Stimulated activated CD4-positive, alpha-beta T cell treated with anti-CD3 and anti-CD28 coated beads, Interleukin-1b, Interleukin-23, amount 100 ng/mL, for 24 hours (primary cell): Measurements from ENCODE around the gene KISS1R.
"Not testable (repeated sequence)": the region's sequence is repeated elsewhere in the genome, so short reads cannot be mapped to it uniquely, and the experiment has no call there.

Experiments used
- DNase-seq, 4 experiments: peaks; one replicate each; pipeline ENCODE4 v3.0.0-alpha.2; 2020; ENCODE audit warnings: low read depth in 4 of 4, low spot score in 1 of 4

Gene KISS1R

GRCh38 chr19:952049-952679 is 35.0 kb downstream of the KISS1R start:
- DNase-seq = no peak

GRCh38 chr19:952680-953444 is 35.7 kb downstream of the KISS1R start:
- no peak for DNase-seq

GRCh38 chr19:953445-954271 is 36.5 kb downstream of the KISS1R start:
- no peak for DNase-seq

- DNase-seq = no peak
Measured at GRCh38 chr19:954272-954671, 37.1 kb downstream of the KISS1R start.

DNA sequence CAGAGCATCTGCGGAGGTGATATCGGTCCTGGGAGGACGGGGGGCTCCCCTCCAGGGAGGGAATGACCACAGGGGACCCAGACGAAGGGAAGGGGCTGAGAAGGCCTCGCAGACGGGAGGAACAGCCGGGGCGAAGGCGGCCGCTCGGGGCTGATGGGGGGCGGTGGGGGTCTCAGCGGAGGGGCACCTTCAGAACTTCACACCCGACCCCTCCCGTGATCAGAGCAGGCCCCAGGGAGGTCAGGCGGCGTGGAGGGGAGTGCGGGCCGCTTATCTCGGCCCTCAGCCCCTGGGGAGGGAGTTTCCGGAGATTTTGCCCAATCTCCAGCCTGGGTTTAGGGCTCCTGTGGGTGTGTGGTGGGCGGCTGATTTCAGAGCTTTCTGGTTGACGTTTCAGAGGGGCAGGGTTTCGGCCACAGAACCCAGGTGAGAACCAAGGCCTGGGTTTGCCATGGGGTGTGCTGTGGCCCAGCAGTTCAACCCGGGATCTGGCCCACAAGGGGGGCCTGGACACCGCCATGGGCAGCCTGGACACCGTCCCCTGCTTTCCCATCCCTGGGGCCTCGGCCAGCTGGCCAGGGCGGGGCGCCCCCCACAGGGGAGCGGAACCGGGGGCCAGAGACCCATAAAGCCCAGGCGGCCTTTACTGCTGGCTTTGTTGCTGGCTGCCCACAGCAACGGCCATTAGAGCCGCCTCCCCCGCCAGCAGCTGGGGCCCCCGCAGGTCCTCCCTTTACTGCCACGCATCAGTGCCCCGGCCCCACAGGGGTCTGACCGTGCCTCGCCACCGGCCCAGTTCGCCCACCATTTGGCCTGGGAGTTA is 37.8 kb downstream of the KISS1R start:
- no peak for DNase-seq

DNA sequence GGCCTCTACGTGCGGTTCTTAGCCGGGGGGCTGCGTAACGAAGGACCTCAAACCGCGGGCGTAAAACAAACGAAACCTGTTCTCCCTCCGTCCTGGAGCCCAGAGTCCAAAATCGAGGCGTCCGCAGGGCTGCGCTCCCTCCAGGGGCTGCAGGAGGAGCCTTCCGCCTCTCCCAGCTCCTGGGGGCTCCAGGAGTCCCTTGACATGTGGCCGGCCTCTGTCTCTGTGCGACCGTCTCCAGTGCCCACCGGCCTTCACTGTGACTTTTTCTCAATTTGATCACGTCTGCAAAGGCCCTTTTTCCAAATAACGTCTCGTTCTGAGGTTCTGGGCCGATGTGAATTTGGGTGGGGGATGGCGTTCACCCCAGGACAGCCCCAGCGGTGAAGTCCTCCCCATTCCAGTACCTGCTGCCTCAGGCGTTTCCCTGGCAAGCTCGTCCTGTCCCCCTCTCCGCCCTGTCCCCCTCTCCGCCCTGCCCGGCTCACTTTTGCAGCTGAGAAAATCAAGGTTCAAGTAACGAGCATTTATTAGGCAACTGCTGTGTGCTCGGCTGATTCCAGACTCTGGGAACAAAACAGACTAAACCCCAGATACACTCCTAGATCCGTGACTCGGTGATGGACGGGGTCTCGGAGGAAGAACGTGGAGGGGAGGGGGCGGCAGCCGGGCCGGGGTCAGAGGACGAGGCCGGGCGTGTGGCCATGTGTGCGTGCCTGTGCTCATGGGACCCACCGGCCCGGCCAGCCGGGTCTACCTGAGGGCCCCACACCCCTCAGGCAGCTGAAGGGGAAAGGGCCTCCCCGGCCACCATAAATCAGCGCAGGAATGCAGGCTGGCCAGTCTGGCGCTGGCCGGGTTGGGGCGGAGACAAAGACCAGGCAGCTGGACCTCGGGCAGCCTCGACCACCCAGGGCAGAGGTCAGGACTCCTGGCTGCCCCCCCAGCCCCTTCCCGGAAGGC is 39.0 kb downstream of the KISS1R start:
- no peak for DNase-seq

DNA sequence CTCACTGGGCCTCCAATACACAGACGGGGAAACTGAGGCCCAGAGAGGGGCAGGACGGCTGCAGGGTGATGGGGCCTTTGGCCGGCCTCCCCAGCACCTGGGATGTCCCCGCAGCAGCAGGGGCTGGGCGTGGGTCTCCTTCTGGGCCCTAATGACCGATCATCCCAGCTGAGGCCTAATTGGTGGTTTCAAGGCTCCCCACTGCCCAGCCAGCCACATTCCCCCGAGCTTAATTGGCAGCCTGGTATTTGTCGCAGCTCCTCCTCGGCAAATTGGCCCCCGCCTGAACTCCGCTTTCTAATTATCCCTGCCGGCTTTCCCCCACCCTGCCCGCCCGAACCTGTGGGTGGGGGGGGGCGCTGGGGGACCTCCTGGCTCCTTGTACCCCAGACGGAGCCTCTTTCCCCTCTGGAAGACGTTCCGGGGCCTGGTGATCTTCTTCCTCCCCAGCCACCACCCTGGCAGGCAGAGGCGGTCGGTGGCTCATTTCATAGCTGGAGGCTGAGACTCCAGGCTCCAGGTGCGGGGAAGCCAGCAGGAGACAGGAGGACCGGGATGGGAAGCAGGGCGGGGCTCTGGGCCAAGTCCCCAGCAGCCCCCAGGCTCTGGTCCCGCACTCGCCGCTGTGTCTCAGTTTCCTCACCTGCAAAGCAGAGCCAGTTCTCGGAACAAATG is 39.8 kb downstream of the KISS1R start:
- no peak for DNase-seq

DNA sequence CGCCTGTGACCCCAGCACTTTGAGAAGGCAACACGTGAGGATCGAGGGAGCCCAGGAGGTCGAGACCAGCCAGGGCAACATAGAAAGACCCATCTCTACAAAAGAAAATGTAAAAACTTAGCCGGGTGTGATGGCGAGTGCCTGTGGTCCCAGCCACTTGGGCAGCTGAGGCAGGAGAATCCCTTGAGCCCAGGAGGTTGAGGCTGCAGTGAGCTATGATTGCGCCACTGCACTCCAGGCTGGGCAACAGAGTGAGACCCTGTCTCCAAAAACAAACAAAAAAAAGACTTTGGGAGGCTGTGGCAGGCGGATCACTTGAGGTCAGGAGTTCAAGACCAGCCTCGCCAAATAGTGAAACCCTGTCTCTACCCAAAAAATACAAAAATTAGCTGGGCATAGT is 40.4 kb downstream of the KISS1R start:
- DNase-seq = not testable (repeated sequence)

- DNase-seq = peak in 2 of 4 experiments; percentile 35 to 36
Measured at GRCh38 chr19:958967-959855, 42.1 kb downstream of the KISS1R start.

DNA sequence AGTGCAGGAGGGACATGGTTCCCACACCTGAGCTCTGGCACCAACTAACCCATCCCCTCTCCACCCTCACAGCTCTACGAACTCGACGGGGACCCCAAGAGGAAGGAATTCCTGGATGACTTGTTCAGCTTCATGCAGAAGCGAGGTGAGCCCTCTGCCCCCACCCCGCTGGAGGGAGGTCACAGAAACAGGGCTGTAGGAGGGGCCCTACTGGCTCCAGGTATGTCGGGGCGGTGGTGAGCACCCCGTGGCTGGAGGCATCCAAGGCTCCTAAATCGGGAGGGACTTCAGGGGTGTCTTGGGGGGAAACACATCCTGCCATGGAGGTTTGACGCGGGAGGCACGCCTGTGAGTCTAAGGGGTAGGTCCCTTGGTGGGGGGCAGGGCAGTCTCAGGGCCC is 42.9 kb downstream of the KISS1R start:
- no peak for DNase-seq

- DNase-seq = no peak
Measured at GRCh38 chr19:960601-960938, 43.4 kb downstream of the KISS1R start.

- DNase-seq = no peak
Measured at GRCh38 chr19:961866-962620, 44.9 kb downstream of the KISS1R start.

DNA sequence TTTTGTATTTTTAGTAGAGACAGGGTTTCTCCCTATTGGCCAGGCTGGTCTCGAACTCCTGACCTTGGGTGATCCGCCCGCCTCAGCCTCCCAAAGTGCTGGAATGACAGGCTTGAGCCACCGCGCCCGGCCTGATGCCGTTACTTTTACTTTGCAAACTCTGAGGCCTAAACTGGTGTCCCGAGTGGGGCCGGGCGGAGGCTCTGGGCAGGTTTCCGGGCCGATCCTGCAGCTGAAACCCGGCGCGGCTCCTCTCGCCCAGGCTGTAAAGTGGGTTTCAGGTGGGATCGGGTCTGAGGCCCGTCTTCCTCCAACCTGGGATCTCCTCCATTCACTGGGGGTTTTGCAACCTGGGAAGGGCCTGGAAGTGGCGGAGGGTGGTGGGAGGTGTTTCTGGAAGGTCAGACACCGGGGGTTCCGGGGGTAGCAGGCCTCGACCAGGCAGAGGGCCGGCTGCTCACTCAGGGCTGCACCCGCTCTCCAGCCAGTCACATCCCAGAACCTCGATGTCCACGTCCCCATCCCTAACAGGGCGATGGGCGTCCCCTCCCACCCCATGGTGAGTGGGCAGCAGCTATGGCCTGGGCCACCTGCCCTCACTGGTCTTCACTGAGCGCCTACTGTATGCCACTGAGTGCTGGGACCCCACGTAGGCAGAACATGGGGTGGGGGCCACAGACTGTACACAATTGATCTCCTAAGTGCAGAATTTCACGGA is 45.7 kb downstream of the KISS1R start:
- no peak for DNase-seq

DNA sequence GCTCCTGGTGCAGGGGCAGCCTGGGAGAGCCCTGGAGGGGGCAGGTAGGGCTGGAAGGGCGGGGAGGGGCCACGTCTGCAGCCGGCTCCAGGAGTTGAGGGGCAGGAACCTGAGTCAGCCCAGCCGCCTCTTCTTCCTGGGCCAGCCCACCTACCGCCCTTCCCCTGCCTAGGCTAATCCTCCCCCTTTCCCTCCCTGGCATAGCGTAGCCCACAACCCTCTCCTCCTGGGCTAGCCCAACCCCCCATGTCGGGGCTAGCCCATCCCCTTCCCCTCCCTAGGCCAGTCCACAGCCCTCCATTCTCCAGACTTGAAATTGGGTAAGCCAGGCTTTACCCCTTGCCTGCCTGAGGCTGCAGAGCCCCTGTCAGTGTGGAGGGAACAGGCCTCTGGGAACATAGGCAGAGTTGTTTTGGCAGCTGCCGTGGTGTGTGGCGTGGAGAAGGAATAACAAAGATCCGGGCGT is 46.4 kb downstream of the KISS1R start:
- DNase-seq = no peak

GRCh38 chr19:964116-964520 is 47.0 kb downstream of the KISS1R start:
- DNase-seq = no peak

- DNase-seq = no peak
Measured at GRCh38 chr19:964761-965694, 47.9 kb downstream of the KISS1R start.
